22Rv1 (cell line): Measurements from ENCODE around the gene SBDS.

Source experiments
- CTCF ChIP-seq: fragments of 450-650 bp; IDR thresholded peaks from 2 replicates; pipeline ENCODE4 v1.5.1; 2017; ENCODE audit warnings: mild to moderate bottlenecking
- ZFX ChIP-seq: fragments of 450-650 bp; IDR thresholded peaks from 2 replicates; pipeline ENCODE4 v1.6.1; 2017; ENCODE audit warnings: antibody characterized with exemption, borderline replicate concordance

- TF ChIP-seq CTCF (peak; percentile 26), ZFX (no peak)
These were observed 46.8 kb downstream of the SBDS start for GRCh38 chr7:66948480-66949109.
